GM20431 (cell line): ENCODE measurements around the gene TMEM229B.

Experiments used
- in situ Hi-C: fragments of 300-500 bp; cut with MseI, MboI; formaldehyde crosslinking; loops from one replicate; pipeline ENCODE4 v1.15.0; 2020; ENCODE audit warnings: low sequenced_read_pairs; ENCODE audit not compliant: unreplicated experiment

The TMEM229B gene

DNA sequence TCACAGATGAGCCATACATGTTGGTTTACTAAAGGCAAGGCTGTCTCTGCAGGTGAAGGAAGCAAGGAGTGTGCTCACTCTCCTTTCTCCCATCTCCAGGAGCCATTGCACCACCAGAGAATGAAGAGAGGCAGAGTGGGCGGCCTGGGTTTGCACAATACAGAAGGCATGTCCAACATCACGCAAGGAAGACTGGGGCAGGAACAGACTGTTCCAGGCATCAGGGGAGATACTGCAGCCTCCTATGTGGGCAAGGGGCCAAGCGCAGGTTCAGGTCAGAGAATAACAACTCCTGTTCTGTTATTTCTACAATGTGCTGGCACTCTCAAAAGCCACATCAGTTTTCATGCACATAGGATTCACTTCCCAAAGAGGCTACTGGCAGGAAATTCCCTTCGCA is 1.7 kb upstream of the TMEM229B start:
- in situ Hi-C loops = no loop called here

DNA sequence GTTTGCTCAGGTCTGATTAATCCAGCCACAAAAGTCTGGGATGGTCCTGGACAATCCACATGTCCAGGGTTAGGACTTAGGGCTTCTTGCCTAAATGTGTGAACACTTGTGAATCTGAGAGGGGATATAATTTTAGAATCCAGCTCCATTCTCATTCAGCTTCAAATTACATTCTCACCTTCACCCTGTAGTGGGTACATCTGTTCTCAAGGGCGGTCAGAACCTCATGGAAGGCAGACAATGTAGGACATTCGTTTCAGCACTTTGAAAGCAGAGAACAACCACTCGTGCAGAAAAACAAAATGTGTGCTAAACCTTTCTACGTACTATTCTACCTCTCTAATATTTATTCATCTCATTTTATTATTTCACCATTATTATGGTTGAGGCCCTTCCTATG is 1.2 kb downstream of the TMEM229B start:
- in situ Hi-C loops = no loop called here

GRCh38 chr14:67486890-67487289 is 1.6 kb downstream of the TMEM229B start:
- in situ Hi-C loops = no loop called here

DNA sequence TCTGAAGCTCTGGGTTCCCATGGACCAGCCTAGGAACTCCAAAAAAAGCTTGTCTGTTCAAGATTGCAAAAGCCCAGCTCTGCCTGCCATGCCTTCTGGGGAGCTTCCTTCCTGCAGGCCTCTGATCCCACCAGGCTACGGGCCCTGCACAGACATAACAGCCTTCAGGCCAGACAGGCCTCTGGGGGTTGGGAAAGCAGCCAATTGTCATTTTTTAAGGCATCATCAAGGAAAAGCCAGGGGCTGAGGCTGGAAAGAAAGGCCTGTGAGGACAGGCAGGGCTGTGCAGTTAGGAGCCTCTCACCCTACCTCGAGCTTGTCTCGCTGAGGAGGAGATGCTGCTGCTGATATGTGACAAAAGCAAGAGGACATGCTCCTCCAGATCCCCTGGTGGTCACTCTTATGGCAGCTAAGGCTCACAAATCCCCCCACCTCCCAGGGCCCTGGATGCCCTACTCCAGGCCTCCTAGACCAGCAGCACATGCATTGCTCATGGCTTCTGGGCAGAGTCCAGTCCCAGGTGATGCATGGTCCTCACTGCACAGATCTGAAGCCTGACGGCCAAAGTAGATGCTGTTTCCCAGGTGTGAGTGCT is 2.9 kb downstream of the TMEM229B start:
- in situ Hi-C loops = no loop called here

GRCh38 chr14:67483579-67484285 is 4.8 kb downstream of the TMEM229B start:
- in situ Hi-C loops = no loop called here

- in situ Hi-C loops = no loop called here
Observed at GRCh38 chr14:67482231-67483164, 6.0 kb downstream of the TMEM229B start.

DNA sequence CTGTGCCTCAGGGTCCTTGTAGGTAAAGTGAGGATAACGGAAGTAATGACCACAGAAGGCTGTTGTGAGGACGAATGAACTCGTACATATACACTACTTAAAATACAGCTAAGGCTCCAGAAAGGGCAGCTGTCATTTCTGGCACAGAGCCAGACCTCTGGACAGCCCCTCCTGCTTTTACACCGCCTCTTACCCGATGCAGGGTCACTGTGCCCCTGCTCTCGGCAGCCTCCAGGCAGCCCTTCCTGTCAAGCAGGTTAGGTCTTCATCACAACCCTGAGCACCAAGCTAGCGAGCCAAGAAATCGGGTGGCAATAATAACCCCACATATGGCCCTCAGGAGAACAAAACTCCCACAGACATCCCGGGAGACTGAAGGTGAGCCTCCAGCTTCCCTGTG is 8.5 kb downstream of the TMEM229B start:
- in situ Hi-C loops = no loop called here

DNA sequence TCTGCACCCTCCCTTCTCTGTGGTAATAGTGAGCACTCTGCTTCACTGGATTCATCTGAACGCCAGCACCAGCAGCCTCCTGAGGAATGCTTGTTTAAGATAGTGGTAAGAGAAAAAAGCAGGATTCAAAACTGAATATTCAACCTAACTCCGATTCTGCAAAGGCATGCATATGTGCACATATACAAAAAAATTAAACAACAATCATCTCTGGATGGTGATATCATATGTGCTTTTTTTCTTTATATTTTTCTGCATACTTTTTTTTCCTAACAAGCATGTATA is 9.8 kb downstream of the TMEM229B start:
- in situ Hi-C loops = no loop called here

DNA sequence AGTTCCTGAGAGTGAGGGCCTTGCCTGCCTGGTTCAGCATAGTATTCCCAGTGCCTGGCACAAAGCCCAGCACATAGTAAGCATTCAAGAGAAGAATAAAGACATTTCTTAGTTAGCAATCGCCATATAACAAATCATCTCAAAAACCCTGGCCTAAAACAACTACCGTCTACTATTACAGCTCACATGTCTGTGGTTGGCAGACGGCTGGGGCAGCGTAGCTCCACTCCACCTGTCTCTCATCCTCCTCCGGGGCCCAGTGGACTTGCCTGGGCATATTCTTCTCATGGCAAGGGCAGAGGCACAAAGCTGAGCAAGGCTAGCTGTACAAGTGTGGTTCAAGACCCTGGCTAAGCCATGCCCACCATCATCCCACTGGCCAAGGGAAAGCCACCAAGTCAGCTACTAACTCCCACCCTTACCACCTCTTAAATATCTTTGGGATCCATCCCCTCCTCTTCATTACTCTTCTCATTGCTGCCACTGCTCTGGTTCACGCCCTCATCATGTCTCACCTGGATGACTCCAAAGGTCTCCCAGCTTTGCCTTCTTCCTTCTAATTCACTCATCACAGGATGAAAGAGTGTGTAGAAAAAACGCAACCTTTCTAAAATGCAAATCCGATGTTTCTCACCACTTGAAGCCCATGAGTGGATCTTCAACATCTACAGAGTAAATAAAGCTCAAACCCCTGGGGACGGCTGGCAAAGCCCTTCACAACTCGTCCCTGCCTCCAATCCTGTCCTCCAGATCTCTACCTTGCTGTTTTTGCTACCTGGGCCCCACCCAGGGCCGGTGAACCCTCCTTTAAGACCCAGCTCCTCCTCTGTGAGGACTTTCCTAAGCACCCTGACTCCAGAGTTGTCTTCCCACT is 10.4 kb downstream of the TMEM229B start:
- in situ Hi-C loops = no loop called here

- in situ Hi-C loops = no loop called here
Observed at GRCh38 chr14:67474366-67474765, 14.2 kb downstream of the TMEM229B start.

- in situ Hi-C loops = no loop called here
Observed at GRCh38 chr14:67473290-67474082, 15.0 kb downstream of the TMEM229B start.

GRCh38 chr14:67472726-67473125 is 15.8 kb downstream of the TMEM229B start:
- in situ Hi-C loops = no loop called here

DNA sequence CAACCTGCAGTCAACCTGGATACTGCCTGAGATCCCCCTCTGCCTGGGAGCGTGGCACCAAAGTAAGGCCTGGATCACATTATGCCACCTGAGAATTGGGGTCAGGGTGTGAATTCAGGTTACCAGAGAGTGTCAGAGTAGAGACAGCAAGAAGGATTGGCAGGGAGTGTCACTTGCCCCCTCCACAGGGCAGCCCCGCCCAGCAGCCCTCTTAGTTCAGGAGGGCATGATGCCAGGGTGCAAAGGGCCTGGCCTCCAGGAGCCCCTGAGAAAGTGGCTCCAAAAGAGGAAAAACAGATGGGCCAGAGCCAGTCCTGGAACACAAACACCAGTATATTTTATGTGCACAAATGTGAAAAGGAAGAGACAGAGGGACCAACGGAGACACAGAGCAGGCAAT is 18.6 kb downstream of the TMEM229B start:
- in situ Hi-C loops = no loop called here

DNA sequence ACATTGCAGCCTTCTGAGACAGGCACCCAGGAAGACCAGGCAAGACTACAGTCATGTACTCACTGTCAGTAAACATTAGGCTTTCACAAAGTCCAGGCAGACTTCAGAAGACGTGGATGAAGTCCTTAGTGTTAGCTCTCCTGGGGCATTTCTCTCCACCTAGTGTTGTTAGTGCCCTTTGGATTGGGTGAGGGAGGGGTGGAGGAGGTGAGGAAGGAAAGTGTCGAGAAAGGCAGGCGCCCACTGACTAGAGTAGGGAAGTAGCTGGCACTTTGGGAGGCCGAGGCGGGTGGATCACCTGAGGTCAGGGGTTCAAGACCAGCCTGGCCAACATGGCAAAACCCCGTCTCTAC is 20.2 kb downstream of the TMEM229B start:
- in situ Hi-C loops = no loop called here

DNA sequence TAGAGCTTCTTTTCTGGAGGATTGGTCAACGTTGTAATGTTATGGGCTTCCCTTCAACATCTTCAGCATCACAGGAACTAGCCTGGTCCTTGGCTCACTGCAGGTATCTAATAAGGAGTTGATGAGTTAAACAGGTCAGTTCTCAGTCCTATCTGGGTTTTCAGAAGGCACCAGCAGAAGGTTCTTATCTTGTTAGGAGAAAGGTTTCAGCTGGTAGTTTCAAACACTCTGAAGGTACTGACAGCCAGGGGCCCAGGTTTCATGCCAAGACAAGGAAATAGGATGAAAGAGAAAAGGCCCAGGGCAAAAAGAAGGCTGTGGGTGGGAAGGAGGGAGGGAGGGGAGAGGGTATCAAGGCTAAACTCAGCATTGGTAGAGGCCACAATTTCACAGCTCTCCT is 21.4 kb downstream of the TMEM229B start:
- in situ Hi-C loops = no loop called here

DNA sequence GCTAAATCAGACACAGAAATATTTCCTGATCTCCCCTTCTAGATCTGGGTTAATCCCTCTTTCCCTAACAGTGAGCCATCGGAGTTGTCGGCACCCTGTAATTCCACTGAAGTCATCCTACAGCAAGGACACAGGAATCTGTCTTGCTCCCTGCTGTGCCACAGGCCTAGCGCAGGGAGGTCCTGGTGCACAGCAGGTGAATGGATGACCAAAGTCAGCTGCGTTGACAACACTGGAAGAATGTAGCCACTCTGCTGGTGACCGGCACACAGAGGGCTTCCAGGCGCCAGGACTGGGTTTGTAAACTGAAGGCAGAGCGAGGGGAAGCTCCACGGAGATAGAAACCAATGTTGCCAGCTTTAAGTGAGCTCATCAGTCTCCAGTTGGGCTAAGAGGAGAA is 23.6 kb downstream of the TMEM229B start:
- in situ Hi-C loops = no loop called here

DNA sequence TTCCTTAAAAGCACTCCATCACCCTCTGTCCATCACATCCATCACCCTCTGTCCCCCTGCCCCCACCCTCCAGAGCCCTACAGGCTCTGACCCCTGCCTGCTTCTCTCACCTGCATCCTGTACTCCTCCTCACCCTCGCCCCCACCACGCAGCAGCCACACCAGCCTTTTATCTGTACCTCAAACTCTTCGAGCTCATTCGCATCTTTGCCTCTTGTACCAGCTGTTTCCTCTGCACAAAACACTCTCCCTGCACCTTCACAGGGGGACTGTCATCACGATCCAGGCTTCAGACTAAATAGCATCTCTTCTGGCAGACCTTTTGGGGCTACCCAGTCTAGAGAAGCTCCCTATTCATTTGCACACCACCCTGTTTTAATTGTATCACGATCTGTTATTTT is 24.1 kb downstream of the TMEM229B start:
- in situ Hi-C loops = no loop called here

DNA sequence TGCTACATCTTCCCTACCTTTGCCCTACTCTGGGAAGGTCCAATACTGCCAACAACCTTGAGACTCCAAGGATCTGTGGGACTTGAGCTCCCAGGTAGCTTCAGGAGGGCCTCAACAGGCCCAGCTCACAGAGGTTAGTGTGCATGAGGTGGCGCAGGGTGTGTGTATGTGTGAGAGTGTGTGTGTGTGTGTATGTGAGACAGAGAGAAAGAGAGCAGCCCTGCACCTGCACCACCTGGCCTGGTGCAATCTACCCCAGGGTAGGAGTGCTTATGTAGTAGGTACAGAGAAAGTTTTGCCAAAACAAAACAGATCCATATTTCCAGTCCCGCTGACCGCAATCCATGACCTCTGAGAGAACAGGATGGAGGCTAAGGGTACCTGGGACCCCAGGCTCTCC is 24.6 kb downstream of the TMEM229B start:
- in situ Hi-C loops = no loop called here

DNA sequence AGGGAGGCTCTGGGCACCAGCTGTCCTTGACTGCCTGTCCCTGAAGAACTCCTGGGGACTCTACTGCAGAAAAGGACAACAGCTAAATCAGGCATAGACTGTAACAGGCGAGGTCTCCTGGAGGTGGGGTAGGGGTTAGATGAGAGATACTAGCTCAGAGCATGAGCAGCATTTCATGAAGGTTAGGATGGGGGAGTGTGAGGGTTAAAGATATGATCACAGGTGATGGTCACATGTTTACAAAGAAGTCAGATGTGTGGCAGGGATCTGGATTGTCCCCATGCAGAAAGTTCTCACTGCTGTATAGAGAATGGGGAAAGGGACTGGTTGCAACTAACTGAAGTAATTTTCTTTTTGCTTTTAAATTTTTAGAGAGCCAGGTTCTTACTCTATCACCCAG is 26.5 kb downstream of the TMEM229B start:
- in situ Hi-C loops = no loop called here
